Effector CD4-positive, alpha-beta T cell (primary cell): Measurements from ENCODE around the gene EMILIN1.

Source experiments
- DNase-seq: peaks from one replicate; pipeline ENCODE4 v3.0.0-alpha.2; 2020

Gene EMILIN1

GRCh38 chr2:27081984-27082772 is 3.8 kb downstream of the EMILIN1 start:
- no peak for DNase-seq

GRCh38 chr2:27082773-27083409 is 4.5 kb downstream of the EMILIN1 start:
- DNase-seq: no peak

DNA sequence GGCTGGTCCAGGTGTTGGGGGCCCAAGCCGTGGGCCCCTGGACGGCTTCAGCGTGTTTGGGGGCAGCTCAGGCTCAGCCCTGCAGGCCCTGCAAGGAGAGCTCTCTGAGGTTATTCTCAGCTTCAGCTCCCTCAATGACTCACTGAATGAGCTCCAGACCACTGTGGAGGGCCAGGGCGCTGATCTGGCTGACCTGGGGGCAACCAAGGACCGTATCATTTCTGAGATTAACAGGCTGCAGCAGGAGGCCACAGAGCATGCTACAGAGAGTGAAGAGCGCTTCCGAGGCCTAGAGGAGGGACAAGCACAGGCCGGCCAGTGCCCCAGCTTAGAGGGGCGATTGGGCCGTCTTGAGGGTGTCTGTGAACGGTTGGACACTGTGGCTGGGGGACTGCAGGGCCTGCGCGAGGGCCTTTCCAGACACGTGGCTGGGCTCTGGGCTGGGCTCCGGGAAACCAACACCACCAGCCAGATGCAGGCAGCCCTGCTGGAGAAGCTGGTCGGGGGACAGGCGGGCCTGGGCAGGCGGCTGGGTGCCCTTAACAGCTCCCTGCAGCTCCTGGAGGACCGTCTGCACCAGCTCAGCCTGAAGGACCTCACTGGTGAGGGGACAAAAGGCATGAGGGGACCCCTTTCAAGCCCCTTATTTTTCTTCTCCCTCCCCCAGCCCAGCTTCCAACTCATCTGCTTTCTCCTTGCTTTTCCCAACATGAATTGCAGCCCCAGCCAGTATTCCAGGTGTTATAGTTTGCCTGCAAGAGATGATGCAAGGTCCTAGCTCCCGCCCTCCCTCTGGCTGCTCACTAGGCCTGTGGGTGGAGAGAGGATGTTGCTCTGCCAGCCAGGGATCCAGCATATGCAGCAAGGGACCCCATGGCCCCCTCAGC is 5.2 kb downstream of the EMILIN1 start:
- DNase-seq: no peak

DNA sequence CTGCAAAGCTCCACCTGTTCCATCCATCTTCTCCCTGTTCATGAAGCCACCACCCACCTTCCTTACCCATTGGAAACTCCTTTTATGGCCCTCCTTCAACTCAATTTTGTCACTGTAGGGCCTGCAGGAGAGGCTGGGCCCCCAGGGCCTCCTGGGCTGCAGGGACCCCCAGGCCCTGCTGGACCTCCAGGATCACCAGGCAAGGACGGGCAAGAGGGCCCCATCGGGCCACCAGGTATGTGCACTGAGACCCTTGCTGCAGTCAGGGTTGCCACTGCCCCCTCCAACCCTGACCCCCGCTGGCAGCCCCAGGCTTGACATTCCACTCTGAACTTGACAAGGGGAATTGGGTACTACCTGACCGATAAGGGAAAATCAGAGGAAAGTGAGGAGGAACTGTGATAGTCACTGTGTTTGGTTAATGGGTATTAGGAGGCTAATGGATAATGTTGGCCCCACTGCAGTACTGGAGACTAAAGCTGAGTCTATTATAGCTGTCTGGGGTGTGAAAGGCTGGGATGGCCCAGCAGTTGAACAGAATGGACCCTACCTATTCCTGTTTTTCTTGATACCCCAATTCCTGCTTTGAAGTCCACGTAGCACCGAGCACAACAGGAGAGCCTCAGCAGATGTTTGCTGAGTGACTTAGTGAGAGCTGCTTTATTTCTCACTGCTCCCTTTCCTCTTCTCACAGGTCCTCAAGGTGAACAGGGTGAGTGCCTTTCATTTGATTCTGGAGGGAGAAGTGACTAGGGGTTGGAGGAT is 6.1 kb downstream of the EMILIN1 start:
- DNase-seq: no peak

DNA sequence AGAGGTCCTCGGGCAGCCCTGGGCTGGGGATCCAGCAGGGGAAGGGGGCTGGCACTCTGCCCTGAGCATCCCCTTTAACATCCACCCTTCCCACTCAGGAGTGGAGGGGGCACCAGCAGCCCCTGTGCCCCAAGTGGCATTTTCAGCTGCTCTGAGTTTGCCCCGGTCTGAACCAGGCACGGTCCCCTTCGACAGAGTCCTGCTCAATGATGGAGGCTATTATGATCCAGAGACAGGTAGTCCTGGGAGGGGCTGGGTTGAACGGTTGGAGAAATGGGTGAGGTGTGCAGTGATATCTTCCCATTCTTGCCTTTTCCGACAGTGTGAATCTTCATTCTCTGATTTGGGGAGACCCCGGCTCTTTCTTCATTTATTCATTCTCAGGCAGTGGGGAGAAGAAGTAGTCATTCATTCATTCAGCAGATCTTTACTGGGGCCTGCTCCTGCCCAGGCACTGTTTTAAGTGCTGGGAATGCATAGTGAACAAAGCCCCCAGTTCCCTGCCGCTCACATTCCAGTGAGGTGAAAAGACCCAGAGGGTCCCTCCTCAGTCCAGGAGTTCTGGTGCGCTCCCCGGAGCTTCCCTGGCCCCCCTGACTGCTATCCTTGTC is 6.8 kb downstream of the EMILIN1 start:
- DNase-seq: no peak

GRCh38 chr2:27085673-27086089 is 7.3 kb downstream of the EMILIN1 start:
- DNase-seq: no peak

- peak; percentile 97 for DNase-seq
Observed at GRCh38 chr2:27086090-27086723, 7.8 kb downstream of the EMILIN1 start.

DNA sequence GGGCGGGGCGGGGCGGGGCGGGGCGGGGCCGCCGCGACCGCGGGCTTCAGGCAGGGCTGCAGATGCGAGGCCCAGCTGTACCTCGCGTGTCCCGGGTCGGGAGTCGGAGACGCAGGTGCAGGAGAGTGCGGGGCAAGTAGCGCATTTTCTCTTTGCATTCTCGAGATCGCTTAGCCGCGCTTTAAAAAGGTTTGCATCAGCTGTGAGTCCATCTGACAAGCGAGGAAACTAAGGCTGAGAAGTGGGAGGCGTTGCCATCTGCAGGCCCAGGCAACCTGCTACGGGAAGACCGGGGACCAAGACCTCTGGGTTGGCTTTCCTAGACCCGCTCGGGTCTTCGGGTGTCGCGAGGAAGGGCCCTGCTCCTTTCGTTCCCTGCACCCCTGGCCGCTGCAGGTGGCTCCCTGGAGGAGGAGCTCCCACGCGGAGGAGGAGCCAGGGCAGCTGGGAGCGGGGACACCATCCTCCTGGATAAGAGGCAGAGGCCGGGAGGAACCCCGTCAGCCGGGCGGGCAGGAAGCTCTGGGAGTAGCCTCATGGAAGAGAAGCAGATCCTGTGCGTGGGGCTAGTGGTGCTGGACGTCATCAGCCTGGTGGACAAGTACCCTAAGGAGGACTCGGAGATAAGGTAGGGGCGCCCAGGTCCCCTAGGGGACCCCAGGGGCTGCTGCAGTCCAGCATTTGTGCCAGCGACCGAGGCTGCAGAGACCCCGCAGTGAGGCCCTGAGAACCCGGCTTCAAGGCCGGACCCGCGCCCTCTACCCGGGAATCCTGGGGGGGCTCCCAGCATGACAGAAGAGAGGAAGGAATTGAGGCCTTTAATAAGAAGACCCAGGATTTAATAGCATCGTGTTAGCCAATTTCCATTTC is 8.5 kb downstream of the EMILIN1 start, which contains the start of gene KHK:
KHK (plus strand) TSS at position 49 of the 870 bp plus-strand sequence; CDS start at position 537, 488 bp downstream.
- DNase-seq: no peak

- no peak for DNase-seq
Observed at GRCh38 chr2:27087823-27088410, 9.5 kb downstream of the EMILIN1 start.

DNA sequence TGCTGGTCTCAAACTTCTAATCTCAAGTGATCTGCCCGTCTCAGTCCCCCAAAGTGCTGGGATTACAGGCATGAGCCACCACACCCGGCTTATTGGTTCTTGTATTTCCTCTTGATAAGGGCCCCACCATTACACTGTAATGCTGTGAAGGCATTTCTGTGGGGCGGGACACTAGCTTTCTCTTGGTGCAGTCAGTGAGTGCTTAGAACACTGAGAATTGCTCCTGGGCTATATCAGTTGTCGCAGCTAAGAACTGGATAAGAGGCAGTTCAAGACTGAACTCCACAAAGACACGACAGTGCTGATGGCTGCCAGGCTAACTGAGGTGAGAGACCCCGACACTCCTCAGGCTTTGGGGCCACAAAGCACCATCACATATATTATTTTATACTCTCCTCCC is 10.2 kb downstream of the EMILIN1 start:
- no peak for DNase-seq

DNA sequence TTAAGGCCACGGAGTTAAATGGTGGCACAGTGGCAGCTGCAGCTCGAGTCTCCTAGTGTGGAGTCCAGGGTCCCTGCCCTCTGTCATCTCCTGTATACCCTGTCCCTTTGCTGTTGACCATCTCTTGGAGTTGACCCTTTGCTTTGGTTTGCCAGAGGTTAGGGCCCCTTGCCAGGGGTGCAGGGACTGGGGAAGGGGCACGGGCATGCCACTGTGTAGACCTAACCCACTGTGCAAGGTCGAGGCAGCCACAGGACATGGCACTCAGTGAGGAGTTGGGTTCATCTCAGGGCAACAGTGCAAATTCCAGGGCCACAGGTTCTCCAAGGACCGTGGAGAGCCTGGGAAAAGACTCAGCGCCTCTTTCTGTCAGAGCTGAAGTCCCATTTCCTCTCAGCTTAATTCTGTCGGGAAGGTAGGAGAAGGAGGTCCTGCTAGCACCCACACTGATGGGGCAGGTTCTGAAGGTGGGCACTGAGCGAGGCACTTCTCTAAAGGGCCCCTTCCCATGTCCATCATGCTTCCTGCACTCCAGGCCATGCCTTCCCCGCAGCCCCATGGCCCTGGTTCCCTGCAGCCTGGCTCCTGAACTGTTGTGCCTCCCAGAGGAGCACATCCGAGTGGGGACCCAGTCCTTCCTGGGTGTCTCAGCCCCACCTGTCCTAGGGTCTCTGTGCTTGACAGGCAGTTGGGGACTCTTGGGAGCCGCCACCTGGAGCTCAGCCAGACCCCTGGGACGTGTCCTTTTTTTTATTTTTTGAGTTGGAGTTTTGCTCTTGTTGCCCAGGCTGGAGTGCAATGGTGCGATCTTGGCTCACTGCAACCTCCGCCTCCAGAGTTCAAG is 10.9 kb downstream of the EMILIN1 start:
- no peak for DNase-seq

- DNase-seq: no peak
Observed at GRCh38 chr2:27091746-27092695, 13.6 kb downstream of the EMILIN1 start.

DNA sequence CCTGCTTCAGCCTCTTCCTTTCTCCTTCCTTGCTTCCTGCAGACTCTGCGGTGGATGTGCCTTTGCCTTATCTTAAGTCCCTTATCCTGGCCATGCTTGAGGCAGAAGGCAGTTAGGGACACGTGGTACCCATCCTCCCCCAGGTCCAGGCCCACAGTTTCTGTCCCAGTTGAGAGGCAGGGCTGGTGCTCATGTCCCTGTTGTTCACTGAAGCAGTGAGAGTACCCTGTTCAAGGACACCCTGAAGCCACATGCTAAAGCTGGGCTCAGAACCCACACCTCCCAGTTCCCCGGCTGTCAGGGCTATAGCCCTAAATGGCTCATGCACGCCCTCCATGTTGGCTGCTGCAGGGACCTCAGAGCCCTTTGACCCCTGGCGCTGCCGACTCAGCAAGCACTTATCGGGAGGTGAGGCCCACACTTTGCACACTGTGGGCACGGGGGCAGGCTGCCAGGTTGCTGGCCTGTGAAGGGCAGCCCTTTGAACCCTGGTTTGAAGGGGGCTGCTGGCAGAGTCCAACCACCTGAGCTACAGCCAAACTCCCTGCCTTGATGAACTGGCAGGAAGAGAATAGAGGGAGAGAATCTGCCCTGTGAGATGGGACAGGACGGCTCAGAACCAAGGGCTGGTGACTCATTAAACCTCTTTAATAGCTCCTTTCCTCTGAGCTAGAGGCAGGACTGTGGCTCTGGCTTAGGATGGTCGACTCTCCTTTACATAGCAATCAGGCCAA is 14.4 kb downstream of the EMILIN1 start:
- DNase-seq: no peak

DNA sequence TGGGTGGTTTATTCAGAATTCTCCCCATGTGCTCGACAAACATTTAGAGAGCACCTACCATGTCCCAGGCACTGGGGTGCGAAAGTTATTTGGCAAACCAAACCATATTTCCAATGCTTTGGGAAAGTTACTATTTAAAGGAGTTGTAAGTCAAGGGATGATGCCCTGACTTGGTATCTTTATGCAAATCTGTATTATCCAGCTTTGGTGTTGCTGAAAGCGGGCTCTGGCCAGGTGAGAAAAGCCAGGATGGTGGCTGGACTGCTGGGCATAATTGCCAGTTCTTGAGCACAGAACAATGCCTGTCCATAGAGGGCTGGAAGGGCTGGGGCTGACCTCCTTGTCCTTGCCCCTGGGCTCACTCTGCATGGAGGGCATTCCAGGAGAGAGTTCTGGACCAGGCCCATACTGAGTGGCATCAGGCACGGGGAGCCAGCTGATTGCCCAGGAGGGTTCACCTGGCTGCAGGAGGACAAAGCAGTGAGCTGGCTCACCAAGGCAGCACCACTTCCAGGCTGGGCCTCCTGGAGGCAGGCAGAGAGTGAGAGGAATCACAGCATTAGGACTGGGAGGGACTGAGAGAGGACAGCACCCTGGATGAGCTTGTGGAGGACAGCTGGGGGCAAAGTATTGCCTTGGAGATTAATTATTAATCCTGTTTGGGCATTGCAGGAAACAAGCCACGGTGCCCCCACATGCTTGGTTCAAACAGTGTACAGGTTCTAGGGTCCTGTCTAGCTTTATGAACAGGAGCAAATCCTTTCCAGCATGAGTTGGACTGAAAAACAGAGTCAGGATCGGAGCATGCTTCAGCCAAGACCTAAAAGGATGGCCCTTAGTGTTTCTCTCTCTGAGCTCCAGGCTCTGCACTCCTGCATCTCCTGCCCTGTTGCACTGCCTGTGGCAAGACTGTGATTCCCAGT is 15.3 kb downstream of the EMILIN1 start:
- DNase-seq: no peak

DNA sequence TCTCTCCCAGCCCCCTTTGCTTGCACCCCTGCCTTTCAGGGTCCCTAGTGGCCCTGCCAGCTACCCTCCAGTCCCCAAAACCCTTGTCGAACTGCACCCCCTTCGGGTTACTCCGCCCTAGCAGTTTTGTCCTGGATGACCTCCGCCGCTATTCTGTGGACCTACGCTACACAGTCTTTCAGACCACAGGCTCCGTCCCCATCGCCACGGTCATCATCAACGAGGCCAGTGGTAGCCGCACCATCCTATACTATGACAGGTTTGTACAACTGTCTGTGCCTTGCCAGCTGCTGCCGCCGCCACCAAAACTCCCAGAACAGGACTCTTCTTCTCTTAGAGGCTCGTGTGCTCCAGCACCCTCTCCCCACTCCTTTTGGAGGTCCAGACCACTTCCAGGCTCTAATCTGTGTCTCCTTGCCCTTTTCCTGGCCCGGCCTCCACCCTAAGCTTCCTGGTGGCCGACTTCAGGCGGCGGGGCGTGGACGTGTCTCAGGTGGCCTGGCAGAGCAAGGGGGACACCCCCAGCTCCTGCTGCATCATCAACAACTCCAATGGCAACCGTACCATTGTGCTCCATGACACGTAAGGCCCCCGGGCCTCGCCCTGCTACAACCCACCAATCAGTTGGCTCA is 16.1 kb downstream of the EMILIN1 start:
- DNase-seq: no peak

DNA sequence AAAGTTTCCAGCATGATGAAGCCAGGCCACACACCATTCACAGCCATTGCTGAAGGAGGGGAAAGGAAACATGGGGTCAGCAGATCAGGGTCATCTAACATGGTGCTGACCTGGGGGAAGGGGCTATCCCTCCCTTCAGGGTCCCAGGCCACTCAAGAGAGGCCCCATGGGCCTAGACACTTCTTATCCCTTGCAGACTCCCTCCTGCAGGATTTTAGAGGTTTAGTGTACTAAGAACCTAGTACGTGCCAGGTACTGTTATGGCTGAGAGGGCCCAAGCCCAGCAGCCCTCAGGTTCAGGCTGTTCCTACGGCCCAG is 17.0 kb downstream of the EMILIN1 start:
- no peak for DNase-seq
